A673 (cell line): Measurements from ENCODE around the gene CYP2A6. TPM values are rescaled to one million over a fixed set of nuclear protein-coding genes. Genes with fewer than 3 reads are reported as not detected.
"Not testable (repeated sequence)": the region's sequence is repeated elsewhere in the genome, so short reads cannot be mapped to it uniquely, and the experiment has no call there.

Source experiments
- BruUV-seq: library from RNA; stranded (reverse); fragments of 400-500 nt; replicated peaks from 2 replicates; lab custom pipeline; 2021; lab: Mats Ljungman, UMichigan
- CTCF ChIA-PET: fragments of 300-600 bp; sonication (Branson Sonifier 250); formaldehyde crosslinking; loops from one replicate; lab custom pipeline; 2022; ENCODE audit warnings: antibody characterized with exemption; lab: Charles Lee
- POLR2A ChIA-PET: fragments of 300-600 bp; sonication (Branson Sonifier 250); formaldehyde crosslinking; loops from one replicate; lab custom pipeline; 2022; ENCODE audit warnings: antibody characterized with exemption; ENCODE audit not compliant: low non-redundant PET; lab: Charles Lee
- DNase-seq: peaks from one replicate; pipeline ENCODE4 v3.0.0-alpha.2; 2015; ENCODE audit warnings: low spot score
- H3K27ac ChIP-seq: fragments of 200-600 bp; sonication (generic); 2 replicates; pipeline ENCODE4 v1.5.1; 2016; ENCODE audit warnings: mixed run types, low read depth, mild to moderate bottlenecking, mixed read lengths, antibody characterized with exemption, low read length; ENCODE audit not compliant: poor library complexity, severe bottlenecking
- H3K27me3 ChIP-seq: fragments of 200-600 bp; sonication (generic); replicated peaks from 2 replicates; pipeline ENCODE4 v1.6.1; 2017; ENCODE audit warnings: mixed run types, low read depth, mild to moderate bottlenecking, mixed read lengths, antibody characterized with exemption, low read length; ENCODE audit not compliant: insufficient read depth, poor library complexity
- H3K36me3 ChIP-seq: fragments of 200-600 bp; sonication (generic); 2 replicates; pipeline ENCODE4 v1.6.1; 2016; ENCODE audit warnings: mixed run types, mild to moderate bottlenecking, mixed read lengths, antibody characterized with exemption, low read length; ENCODE audit not compliant: insufficient read depth, poor library complexity, severe bottlenecking
- H3K4me1 ChIP-seq: fragments of 200-600 bp; sonication (generic); 2 replicates; pipeline ENCODE4 v1.6.1; 2017; ENCODE audit warnings: mixed run types, mild to moderate bottlenecking, mixed read lengths, antibody characterized with exemption, low read length; ENCODE audit not compliant: insufficient read depth, poor library complexity, severe bottlenecking
- H3K4me3 ChIP-seq: fragments of 200-600 bp; sonication (generic); 2 replicates; pipeline ENCODE4 v1.5.1; 2016; ENCODE audit warnings: low read depth, mixed run types, mild to moderate bottlenecking, mixed read lengths, low read length; ENCODE audit not compliant: poor library complexity, severe bottlenecking
- H3K9me3 ChIP-seq: fragments of 200-600 bp; sonication (generic); 2 replicates; pipeline ENCODE4 v1.6.1; 2016; ENCODE audit warnings: mixed run types, low read depth, mild to moderate bottlenecking, mixed read lengths, antibody characterized with exemption, low read length; ENCODE audit not compliant: poor library complexity, severe bottlenecking
- CTCF ChIP-seq: fragments of 300-800, 200-600 bp; sonication (generic); conservative IDR thresholded peaks from 2 replicates; pipeline ENCODE4 v1.5.1; 2017; ENCODE audit warnings: low read depth, mild to moderate bottlenecking, antibody characterized with exemption, low read length, moderate library complexity, mixed read lengths
- EZH2 ChIP-seq: fragments of 200-600 bp; sonication (generic); IDR thresholded peaks from 2 replicates; pipeline ENCODE4 v1.6.1; 2017; ENCODE audit warnings: borderline replicate concordance, low read depth, mild to moderate bottlenecking, mixed read lengths, antibody characterized with exemption, low read length; ENCODE audit not compliant: poor library complexity, severe bottlenecking
- intact Hi-C: fragments of 100-400 bp; cut with micrococcal nuclease; formaldehyde crosslinking; loops from one replicate; pipeline ENCODE4 v1.10.0; 2022; ENCODE audit not compliant: unreplicated experiment
- total RNA-seq: library from RNA; stranded (reverse); gene quantifications from 2 replicates; pipeline ENCODE4 v1.2.3, GENCODE V29; 2021

Gene CYP2A6
- total RNA-seq, 1 experiment from 2014 or later, result not detected

GRCh38 chr19:40822161-40822560, 28.1 kb downstream of the CYP2A6 start:
- no peak for DNase-seq
- POLR2A ChIA-PET, result no interaction called here
- intact Hi-C loops, result no loop called here
- CTCF ChIA-PET, result no interaction called here
- no TSS peak for BruUV-seq
- Histone ChIP-seq H3K27me3 (no peaks in the 10 kb centered on the region), H3K36me3 (no peaks in the 10 kb centered on the region), H3K4me1 (no peaks in the 10 kb centered on the region), H3K4me3 (no peak overlapping the region), H3K9me3 (no peaks in the 10 kb centered on the region), H3K27ac (no peak overlapping the region)
- TF ChIP-seq CTCF, result no peak
- no peak for TF ChIP-seq EZH2

- H3K4me3 ChIP-seq, H3K36me3 ChIP-seq, DNase-seq, H3K9me3 ChIP-seq, BruUV-seq, H3K4me1 ChIP-seq, H3K27ac ChIP-seq, H3K27me3 ChIP-seq: not testable (repeated sequence)
- ChIA-PET POLR2A (interaction anchor here (0.5 kb wide), 1 partner anchor 66 kb away, joined by 6 read pairs; no protein-coding TSS in a partner anchor), CTCF (interaction anchor here (0.6 to 1.2 kb wide), 4 partner anchors 13 to 349 kb away, joined by 3 to 5 read pairs (median 4); no protein-coding TSS in a partner anchor)
- intact Hi-C loops, result loop anchor here (1.0 kb wide), 1 partner anchor 156 kb away; no protein-coding TSS in a partner anchor
- peak; percentile 72 for TF ChIP-seq CTCF
Observed at GRCh38 chr19:40819479-40820234, 30.6 kb downstream of the CYP2A6 start.

GRCh38 chr19:40818480-40819399, 31.5 kb downstream of the CYP2A6 start:
- not testable (repeated sequence) for DNase-seq, H3K27me3 ChIP-seq, H3K9me3 ChIP-seq, H3K27ac ChIP-seq, BruUV-seq, H3K36me3 ChIP-seq, H3K4me1 ChIP-seq, H3K4me3 ChIP-seq
- ChIA-PET POLR2A (interaction anchor here (0.5 kb wide), 1 partner anchor 65 kb away, joined by 6 read pairs; no protein-coding TSS in a partner anchor), CTCF (interaction anchor here (1.2 kb wide), 1 partner anchor 12 kb away, joined by 4 read pairs; no protein-coding TSS in a partner anchor)
- intact Hi-C loops, result loop anchor here (1.0 kb wide), 1 partner anchor 155 kb away; no protein-coding TSS in a partner anchor
